Adrenal gland (tissue), 12 donors: Measurements from ENCODE around the gene TSHZ2. TPM values are rescaled to one million over a fixed set of nuclear protein-coding genes. Genes with fewer than 3 reads are reported as not detected.
A peak's percentile ranks its signal among the peaks of the same experiment; 100 is the strongest.

Experiments used
- DNase-seq, 7 donors: peaks; one replicate each; pipeline ENCODE4 v3.0.0-alpha.2; 2019 to 2020
- H3K27ac ChIP-seq, 5 donors: fragments of 200-600 bp; sonication (generic) in 4 of 5; 1 replicate in 3 of 5; 2 replicates in 2 of 5; pipeline versions ENCODE4 v1.5.1 to v1.8.0; 2016 to 2020; ENCODE audit warnings: mild to moderate bottlenecking in 1 of 5
- H3K27me3 ChIP-seq: fragments of 200-600 bp; 2 replicates; pipeline ENCODE4 v1.8.0; 2021
- H3K36me3 ChIP-seq, 2 donors: fragments of 200-600 bp; replicated peaks in 1 of 2; 1 replicate in 1 of 2; 2 replicates in 1 of 2; pipeline versions ENCODE4 v1.5.1 to v1.8.0; 2018 to 2022
- H3K4me1 ChIP-seq, 2 donors: fragments of 200-600 bp; replicated peaks in 1 of 2; 1 replicate in 1 of 2; 2 replicates in 1 of 2; pipeline versions ENCODE4 v1.5.1 to v1.8.0; 2018 to 2021
- H3K4me3 ChIP-seq, 4 donors: fragments of 200-600 bp; sonication (generic) in 3 of 4; one replicate each; pipeline ENCODE4 v1.5.1; 2016 to 2018
- H3K9me3 ChIP-seq, 3 donors: fragments of 200-600 bp; sonication (generic) in 1 of 3; replicated peaks in 1 of 3; 1 replicate in 2 of 3; 2 replicates in 1 of 3; pipeline versions ENCODE4 v1.5.1 to v1.8.0; 2016 to 2021
- POLR2A ChIP-seq, 2 donors: fragments of 450-650 bp; IDR thresholded peaks; one replicate each; pipeline ENCODE4 v1.6.1; 2017; ENCODE audit warnings: antibody characterized with exemption in 2 of 2, mild to moderate bottlenecking in 2 of 2, moderate library complexity in 1 of 2
- WGBS, 4 donors: extraction: QIAGEN DNeasy Blood & Tissue Kit in 2 of 4; methylation state at CpG; one replicate each; pipeline versions ENCODE4 v1.1.5 to v1.1.7; 2013 to 2017; 5-methylcytosine and 5-hydroxymethylcytosine counted together
- intact Hi-C, 2 donors: fragments of 100-400 bp; cut with DNase I; formaldehyde crosslinking; loops; one replicate each; pipeline versions ENCODE4 v1.14.1 to v1.15.0; 2022 to 2023
- polyA plus RNA-seq, 3 donors: library from polyadenylated mRNA; stranded (reverse); fragments of 200-250 nt in 2 of 3; fragments of 350-450 nt in 1 of 3; fragmentation: Illumina TruSeq in 1 of 3; extraction: RNeasy Lipid Tissue Mini Kit (QIAGEN cat#74804) in 1 of 3; gene quantifications; one replicate each; pipeline ENCODE4 v1.2.3, GENCODE V29; 2013 to 2014
- total RNA-seq, 9 donors: library from RNA; depleted of rRNA in 4 of 9; stranded (reverse); fragments of >200 nt in 4 of 9; fragments of 120-200 nt in 1 of 9; fragmentation: NEBNext Ultra II Directional in 1 of 9; extraction: Animal tissue kit (Norgen Biotek cat#: 25700) in 1 of 9; gene quantifications; one replicate each; pipeline versions ENCODE4 v1.1.0 to v1.2.4, GENCODE V29; 2013 to 2023
- TF ChIP-seq, protein P1 (sequence below), 6 experiments: fragments of 450-650 bp in 4 of 6; fragments of 200-600 bp in 2 of 6; sonication (generic) in 1 of 6; IDR thresholded peaks; 1 replicate in 5 of 6; 2 replicates in 1 of 6; pipeline versions ENCODE4 v1.5.1 to v1.8.0; 2016 to 2021; ENCODE audit warnings: antibody characterized with exemption in 6 of 6, mild to moderate bottlenecking in 2 of 6, moderate library complexity in 1 of 6
- donor health status: healthy with polysubstance abuse.
- donor health status: Bipolar disorder and iron deficiency.
- donor health status: DM: yes; HTN: yes; CAD: no.
- donor health status: DM: no; HTN: no; CAD: no.
- donor health status: DM: no; HTN: no; CAD: no.
- donor health status: DM: yes; HTN: yes; CAD: no.

Gene TSHZ2
- total and polyA plus RNA-seq, 12 donors: 20.5 to 87.1 (median 52.4) TPM

DNA sequence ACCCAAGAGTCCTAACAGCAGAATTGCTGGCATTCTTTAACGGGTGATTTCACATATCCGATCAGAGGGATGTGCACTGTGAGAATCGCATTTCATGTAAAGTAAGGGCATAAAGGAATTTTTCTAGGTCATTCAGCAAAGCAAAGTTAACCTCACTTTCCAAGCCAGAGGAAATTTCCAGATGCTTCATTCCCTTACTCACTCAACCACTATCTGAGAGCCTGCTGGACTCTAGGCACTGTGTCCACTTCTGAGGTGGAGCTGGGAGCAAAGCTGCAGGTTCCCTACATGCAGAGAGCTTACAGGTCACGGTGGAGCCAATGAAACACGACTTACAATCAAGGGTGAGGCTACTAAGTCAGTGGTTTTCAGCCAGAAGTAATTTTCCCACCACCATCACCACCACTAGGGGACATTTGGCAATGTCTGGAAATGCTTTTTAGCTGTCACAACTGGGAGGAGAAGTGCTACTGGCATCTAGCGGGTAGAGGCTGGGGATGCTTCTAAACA is 34.5 kb upstream of the TSHZ2 start:
- 85 to 95% (median 86%) methylated on average over 5 to 6 of the region's 6 CpGs for WGBS, 4 donors
- no peaks in the 10 kb centered on the region for H3K36me3 ChIP-seq
- no peak for DNase-seq
- H3K27ac ChIP-seq: no peak overlapping the region
- intact Hi-C loops: no loop called here
- H3K27me3 ChIP-seq: no peaks in the 10 kb centered on the region
- TF ChIP-seq, protein P1, sequence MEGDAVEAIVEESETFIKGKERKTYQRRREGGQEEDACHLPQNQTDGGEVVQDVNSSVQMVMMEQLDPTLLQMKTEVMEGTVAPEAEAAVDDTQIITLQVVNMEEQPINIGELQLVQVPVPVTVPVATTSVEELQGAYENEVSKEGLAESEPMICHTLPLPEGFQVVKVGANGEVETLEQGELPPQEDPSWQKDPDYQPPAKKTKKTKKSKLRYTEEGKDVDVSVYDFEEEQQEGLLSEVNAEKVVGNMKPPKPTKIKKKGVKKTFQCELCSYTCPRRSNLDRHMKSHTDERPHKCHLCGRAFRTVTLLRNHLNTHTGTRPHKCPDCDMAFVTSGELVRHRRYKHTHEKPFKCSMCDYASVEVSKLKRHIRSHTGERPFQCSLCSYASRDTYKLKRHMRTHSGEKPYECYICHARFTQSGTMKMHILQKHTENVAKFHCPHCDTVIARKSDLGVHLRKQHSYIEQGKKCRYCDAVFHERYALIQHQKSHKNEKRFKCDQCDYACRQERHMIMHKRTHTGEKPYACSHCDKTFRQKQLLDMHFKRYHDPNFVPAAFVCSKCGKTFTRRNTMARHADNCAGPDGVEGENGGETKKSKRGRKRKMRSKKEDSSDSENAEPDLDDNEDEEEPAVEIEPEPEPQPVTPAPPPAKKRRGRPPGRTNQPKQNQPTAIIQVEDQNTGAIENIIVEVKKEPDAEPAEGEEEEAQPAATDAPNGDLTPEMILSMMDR (IDR thresholded peaks at IDR 0.05): no peak
- TF ChIP-seq POLR2A (IDR thresholded peaks at IDR 0.05): no peak
- no peaks in the 10 kb centered on the region for H3K4me1 ChIP-seq
- no peaks in the 10 kb centered on the region for H3K9me3 ChIP-seq
- no peak overlapping the region for H3K4me3 ChIP-seq

DNA sequence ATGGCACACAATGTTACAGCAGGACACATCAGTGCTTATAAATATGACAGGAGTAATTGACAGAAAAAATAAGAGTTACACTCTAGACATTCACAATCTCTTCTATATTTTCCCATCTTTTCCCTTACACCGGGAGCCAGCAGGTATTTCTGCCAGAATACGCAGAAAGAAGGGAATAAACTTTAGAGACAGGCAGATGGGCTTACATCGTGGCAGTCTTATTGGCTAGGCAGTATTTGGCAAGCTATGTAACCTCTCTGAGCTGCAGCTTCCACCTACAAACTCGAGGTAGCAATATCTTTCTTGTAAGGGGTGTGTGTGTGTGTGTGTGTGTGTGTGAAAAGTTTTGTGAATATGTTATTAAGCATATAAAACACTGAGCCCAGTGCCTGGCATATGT is 33.0 kb upstream of the TSHZ2 start:
- WGBS, 4 donors: 84 to 89% (median 87%) methylated on average over 4 of the region's 4 CpGs
- Histone ChIP-seq H3K4me1 (no peaks in the 10 kb centered on the region), H3K4me3 (no peak overlapping the region), H3K27me3 (no peaks in the 10 kb centered on the region), H3K9me3 (no peaks in the 10 kb centered on the region), H3K36me3 (no peaks in the 10 kb centered on the region), H3K27ac (no peak overlapping the region)
- TF ChIP-seq, protein P1 (IDR thresholded peaks at IDR 0.05): no peak
- TF ChIP-seq POLR2A (IDR thresholded peaks at IDR 0.05): no peak
- no peak for DNase-seq
- intact Hi-C loops: no loop called here

DNA sequence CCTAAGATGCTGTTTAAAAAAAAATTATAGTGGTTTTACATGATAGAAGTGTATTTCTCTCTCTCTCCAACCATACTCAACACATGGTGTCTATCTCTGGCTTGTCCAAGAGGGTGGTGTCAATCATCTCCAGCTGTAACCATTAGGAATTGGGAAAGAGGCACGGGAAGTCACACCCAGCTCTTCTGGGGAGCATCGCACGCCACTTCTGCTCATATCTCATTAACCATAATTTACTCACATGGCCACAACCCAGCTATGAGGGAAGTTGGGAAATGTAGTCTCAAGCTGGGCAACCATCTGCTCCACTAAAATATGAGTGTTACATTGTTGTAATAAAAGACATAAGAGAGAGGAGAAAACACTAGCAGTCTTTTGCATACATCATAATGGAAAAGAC is 30.4 kb upstream of the TSHZ2 start:
- no peaks in the 10 kb centered on the region for H3K9me3 ChIP-seq
- no peak for DNase-seq
- intact Hi-C loops: no loop called here
- no peaks in the 10 kb centered on the region for H3K4me1 ChIP-seq
- no peak for TF ChIP-seq POLR2A (IDR thresholded peaks at IDR 0.05)
- TF ChIP-seq, protein P1 (IDR thresholded peaks at IDR 0.05): no peak
- 78 to 91% (median 84%) methylated on average over 3 of the region's 3 CpGs for WGBS, 4 donors
- no peaks in the 10 kb centered on the region for H3K36me3 ChIP-seq
- no peak overlapping the region for H3K27ac ChIP-seq
- H3K4me3 ChIP-seq: no peak overlapping the region
- H3K27me3 ChIP-seq: no peaks in the 10 kb centered on the region

DNA sequence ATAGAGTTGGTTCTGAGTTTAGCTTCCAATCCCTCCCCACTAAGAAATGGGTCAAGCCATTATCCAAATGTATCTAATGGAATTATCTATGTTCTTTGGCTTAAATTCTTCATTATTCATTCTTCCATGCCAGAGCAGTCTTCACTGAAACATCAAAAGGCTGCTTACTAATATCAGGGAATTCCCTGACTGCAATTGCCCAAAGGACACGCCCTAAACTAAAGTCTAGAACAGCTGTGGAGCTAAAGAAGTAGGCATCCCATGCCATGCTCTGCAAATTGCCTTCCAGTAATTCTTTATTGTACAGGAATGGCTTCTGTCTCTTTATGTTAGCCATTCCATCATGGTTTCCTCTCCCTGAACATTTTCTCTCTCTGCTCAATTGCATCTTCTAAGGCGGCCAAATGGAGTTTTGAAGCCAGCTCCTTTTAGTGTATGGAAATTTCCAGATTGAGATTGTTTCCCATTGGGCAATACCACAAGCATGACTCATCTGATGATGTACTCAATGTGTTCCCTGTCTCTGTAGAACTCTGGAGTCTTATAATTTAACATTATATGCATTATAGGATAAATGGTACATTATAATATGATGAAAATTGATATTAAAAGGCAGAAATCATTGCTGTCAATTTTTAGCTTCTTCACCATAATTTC is 28.8 kb upstream of the TSHZ2 start:
- peak in 1 of 7 donors; percentile 12 for DNase-seq
- H3K36me3 ChIP-seq: no peaks in the 10 kb centered on the region
- no peaks in the 10 kb centered on the region for H3K4me1 ChIP-seq
- H3K27ac ChIP-seq: no peak overlapping the region
- 70 to 78% (median 73%) methylated on average over 2 of the region's 2 CpGs for WGBS, 4 donors
- intact Hi-C loops: no loop called here
- no peak for TF ChIP-seq POLR2A (IDR thresholded peaks at IDR 0.05)
- no peaks in the 10 kb centered on the region for H3K9me3 ChIP-seq
- H3K4me3 ChIP-seq: no peak overlapping the region
- H3K27me3 ChIP-seq: no peaks in the 10 kb centered on the region

DNA sequence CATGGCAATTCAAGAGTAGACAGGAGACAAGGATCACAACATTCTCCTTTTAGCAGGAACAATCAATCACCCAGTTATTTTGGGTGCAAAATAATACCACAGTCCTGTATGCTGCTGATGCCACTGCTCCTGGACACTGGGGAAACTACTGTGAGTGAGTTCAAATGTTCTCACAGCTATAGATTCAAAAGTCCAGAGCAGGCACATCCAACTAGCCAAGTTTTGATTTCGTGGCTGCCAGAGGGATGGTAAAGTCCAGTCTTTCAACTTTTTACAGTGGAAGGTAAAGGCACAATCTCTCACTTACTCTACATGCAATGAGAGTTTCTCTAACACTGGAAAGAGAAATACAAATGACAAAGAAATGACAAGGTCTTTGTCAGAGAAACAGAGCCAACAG is 26.9 kb upstream of the TSHZ2 start:
- Histone ChIP-seq H3K27ac (no peak overlapping the region), H3K9me3 (no peaks in the 10 kb centered on the region), H3K36me3 (no peaks in the 10 kb centered on the region), H3K27me3 (no peaks in the 10 kb centered on the region), H3K4me3 (no peak overlapping the region), H3K4me1 (no peaks in the 10 kb centered on the region)
- TF ChIP-seq POLR2A (IDR thresholded peaks at IDR 0.05): no peak
- TF ChIP-seq, protein P1 (IDR thresholded peaks at IDR 0.05): no peak
- 58 to 80% (median 74%) methylated on average over 1 of the region's 1 CpG for WGBS, 4 donors
- intact Hi-C loops: no loop called here
- no peak for DNase-seq
